Right kidney (tissue), 9 donors: ENCODE measurements around the gene MYOCD.
A peak's percentile ranks its signal among the peaks of the same experiment; 100 is the strongest.
"Not testable (repeated sequence)": the region's sequence is repeated elsewhere in the genome, so short reads cannot be mapped to it uniquely, and the experiment has no call there.

ENCODE experiments used
- DNase-seq: peaks from one replicate; pipeline ENCODE4 v3.0.0-alpha.2; 2016
- long read RNA-seq, 8 donors: transcript quantifications; one replicate each; lab custom pipeline, GENCODE V29; 2026

The MYOCD gene
- long read RNA-seq, donor 1: 0 reads
- long read RNA-seq, donor 2: 0 reads
- long read RNA-seq, donor 3: 0 reads
- long read RNA-seq, donor 4: 0 reads
- long read RNA-seq, donor 5: 0 reads
- long read RNA-seq, donor 6: 0 reads
- long read RNA-seq, donor 7: 0 reads
- long read RNA-seq, donor 8: 0 reads

DNA sequence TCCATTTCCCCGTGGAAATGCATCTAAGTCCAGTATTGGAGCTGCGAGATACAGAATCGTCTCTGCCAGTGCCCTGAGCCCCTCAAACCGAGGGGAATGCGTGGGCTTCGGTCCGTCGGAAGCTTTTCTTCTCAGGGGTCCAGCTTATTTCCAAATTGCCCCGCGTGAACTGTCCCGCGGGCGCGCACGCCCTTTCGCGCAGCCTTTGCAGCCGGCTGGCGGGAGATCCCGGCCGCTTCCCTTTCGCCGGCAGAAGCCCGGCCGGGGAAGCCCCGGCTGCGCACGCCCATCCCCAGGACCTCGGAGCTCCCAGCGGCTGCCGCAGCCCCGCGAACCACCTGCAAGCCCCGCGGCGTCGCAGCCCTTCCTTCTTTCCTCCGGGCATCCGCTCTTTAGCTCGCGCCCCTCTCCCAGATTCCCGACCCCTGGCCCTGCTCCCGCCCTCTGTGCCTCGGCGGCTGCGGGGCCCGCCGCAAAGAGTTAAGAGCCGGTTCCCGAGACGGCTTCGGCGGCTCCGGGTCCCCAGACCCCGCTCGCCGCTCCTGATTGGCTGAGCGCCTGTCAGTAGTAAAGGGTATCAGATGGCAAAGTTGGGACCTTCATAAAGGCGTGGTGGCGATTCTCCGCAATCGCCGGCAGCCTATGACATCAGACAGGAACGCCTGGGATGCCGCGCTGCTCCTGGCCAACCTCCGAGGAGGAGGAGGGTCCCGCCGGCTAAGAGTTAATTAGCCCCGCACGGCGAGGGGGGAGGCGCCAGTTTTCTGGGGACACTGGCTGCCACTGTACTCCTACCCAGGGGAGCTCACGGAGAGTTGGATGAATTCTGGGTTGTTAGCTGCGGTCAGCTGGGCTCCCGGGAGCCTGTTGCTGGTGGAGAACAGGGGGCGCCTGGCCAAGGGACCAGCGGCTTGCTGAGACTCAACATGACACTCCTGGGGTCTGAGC, at the start of gene MYOCD:
TSS of gene MYOCD (plus strand) at position 628 of the 948 bp plus-strand sequence. CDS start at position 927, 299 bp downstream.
- peak; percentile 82 for DNase-seq

GRCh38 chr17:12616161-12616560, 49.5 kb upstream of the MYOCD start:
- DNase-seq: no peak

DNA sequence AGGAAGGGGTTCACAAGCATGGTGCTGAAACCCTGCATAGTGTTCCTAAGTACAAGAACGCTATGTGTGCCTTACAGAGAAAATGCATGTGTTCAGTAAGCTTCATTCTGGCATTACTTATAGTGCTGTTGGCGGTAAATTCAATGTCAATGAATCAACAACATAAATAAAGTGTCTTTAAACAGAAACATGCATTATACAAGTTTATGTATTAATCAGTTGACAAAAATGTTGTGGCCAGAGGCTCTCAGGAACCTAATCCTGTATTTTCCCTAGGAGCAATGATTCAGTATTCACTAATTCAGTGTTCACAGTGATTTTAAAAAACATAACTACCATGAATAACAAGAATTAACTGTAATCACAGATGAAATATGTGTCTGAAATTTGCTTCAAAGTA, 47.1 kb upstream of the MYOCD start:
- no peak for DNase-seq

- DNase-seq: no peak
Observed at GRCh38 chr17:12619459-12620199, 46.1 kb upstream of the MYOCD start.

DNA sequence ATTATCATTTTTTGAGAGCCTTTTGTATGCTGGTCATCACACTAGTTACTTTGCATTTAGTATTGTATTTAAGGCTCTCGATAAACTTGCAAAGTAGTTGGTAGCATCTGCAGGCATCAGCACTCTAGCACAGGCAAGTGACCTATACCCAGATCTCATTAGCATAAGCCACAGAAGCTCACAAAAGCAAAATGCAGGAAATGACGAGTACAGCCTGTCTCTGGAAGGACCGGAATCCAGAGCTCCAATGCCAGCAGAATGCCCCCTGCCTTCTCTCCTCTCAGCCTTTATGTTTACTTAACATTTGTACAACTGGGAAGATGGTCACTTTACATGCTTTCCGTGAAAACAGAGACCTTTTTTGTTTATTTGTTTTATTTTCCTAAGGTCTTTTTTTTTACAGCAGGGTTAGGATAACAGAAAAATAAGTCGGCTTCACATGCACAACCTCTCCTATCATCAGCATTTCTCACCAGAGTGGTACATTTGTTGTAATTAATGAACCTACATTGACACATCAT, 45.4 kb upstream of the MYOCD start:
- DNase-seq: no peak

- no peak for DNase-seq
Observed at GRCh38 chr17:12622726-12623125, 43.0 kb upstream of the MYOCD start.

DNA sequence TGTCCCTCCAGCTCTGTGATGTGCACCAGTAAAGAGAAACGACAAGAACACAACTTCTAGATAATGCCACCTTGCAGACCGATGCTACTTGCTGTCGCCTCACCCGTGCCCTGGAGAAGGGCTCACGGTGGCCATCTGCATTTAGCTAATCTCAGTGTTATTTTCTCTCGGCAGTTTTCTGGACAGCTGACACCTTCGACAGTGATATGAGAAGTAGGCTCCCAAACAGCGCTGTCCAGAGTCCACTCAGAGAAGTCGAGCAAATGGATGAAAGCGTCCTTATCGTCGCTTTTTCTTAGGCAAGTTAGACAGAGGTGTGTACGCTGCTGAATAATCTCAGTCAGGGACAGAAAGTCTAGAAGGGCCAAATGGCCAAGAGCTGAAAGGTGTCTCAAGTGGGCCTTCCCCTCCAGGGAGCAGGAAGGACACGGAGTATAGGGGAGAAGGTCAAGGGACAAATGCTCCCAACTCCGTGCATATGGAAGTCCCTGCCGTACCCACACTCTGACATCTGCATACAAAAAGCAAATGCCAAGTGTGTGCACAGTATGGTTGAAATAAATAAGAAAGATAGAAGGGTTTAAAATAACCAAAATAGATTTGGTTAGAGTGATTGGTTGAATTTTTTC, 42.4 kb upstream of the MYOCD start:
- DNase-seq: no peak

DNA sequence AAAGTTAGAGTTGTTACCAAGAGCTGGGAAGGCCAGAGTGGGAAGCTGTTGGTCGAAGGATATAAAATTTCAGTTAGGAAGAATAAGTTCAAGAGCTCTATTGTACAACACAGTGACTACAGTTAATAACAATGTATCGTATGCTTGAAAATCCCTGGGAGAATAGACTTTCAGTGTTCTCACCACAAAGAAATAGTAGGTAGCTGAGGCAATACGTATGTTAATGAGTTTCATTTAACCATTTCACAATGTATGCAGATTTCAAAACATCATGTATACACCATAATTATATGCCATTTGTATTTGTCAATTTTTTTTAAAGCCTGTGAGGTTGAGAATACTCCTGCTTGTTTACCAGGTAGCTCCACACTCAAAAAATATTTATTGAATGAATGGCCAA, 41.5 kb upstream of the MYOCD start:
- no peak for DNase-seq

DNA sequence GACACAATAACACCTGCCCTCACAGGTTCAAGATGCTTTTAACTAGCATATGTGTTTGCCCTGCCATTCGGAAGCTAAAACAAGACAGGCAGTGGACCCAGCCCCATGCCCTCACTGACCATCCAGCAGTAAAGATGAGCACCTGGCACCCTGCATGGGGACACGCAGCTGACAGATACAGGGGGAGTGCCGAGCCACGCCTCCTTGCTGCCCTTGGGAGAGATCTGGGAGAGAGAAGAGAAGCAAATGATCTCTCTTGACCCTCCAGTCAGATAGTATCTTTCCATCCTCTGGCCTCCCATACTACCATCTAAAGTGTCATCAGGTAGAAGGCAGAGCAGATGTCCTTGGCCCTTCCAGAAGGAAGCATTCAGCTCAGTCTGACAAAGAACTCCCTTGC, 40.6 kb upstream of the MYOCD start:
- DNase-seq: no peak

DNA sequence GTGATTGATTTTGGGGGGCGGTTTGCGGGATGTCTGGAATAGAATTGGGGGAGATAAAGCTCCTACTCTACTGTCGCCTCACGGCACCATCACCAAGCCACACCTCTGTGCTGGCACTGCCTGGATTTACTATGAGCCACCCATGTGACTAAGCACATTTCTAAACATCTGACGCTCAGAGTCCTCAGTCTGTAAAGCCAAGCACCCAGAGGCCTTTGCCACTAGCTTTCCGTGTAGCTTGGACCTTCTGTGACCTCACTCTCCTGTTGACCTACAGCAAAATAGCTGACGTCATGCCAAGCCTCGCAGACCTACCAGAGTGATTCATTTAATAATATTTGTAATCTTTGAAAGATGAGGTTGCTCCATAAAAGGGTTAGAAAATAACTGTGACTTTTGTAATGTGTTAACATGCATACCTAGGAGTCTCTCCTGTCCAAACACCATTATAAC, 38.5 kb upstream of the MYOCD start:
- DNase-seq: no peak

DNA sequence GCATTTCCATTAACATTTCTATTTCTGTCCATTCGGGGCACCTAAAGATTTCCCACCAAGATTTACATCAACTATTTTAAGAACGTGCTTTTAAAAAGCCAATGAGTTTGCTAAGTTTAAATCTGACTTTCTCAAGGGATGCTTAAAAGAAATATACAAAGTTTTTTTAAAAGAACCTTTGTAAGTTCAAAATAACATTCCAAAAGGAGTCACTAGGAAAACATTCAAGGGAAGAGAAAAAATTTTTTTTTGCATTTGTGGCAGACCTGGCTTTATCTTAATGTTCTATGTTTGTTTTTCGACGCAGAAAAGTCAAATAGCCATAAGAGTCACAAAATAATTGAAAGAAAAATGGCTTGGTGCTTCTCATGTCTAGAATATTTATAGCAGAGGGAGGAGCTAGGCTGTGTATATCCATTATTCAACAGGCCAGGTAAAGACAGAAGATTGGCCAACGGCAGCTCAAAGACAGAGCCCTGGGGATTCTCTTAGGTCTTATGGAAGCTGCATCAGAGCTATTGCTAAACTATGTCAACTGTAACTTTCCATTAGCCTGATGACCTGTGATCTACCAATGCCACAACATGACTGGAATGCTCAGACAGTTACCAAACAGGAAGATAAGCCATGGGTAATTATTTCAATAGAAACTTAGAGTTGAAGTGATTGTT, 37.8 kb upstream of the MYOCD start:
- no peak for DNase-seq

DNA sequence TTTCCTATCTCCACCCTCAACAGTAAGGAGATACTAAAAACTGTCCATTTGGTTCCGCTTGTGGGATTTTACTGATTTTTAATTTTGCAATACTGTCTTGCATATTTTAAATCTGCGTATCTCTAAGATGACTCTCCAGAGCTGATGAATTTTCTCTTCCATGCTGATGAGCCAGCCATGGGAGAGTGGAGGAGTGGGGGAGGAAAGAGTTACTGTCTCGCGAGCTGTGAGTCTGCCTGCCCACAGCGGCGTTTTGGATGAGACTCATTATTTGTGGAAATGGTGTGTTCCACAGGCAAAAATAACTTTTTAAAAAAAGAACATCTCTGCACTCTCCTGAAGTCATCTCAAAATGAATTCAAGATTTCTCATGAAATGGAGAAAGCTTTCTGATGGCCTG, 34.6 kb upstream of the MYOCD start:
- DNase-seq: no peak

DNA sequence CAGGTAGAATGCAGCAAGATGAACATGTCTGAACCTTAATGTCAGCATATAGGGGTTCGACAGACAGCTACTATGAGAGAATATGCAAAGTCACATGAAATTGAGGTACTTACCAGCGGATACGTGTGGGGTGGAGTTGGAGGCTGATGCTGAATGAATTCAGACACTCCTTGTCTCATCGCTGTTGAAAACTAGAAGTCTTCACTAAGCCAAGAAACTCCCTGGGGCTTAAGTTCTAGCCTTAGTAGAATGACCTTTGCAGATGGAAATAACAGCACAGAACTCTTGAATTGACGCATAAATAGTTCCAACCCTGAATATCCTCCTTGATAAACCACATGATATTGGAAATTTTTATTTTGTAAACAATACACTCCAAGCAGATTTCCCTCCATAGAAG, 32.9 kb upstream of the MYOCD start:
- DNase-seq: no peak

DNA sequence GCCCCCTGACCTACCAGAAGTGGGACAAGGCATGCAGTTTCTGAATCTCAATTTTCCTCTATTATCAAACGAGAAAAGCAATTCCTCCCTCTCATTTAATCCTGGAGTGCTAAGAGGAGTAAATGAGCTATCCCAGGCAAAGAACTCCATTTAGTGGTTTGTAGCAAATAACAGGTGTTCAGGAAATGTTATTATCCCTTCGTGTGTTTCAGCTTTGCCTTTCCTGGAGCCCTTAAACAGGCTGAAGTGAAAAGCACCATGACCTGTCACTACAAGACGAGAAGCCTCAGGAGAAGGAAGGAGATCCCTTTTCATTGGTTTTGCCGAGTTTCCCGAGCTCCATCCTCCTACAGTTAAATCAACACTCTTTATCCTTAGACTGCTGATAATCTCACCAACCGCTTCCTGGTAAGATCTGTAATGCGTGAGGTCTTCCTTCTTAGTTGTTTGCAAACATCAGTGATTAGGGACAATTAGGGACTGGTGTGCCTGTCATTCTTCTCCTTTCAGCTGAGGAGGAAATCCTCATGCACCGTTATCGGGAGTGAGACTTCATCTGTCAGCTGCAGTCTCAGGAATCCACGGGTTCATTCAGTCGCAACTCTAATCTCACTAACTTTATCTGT, 30.8 kb upstream of the MYOCD start:
- DNase-seq: no peak

DNA sequence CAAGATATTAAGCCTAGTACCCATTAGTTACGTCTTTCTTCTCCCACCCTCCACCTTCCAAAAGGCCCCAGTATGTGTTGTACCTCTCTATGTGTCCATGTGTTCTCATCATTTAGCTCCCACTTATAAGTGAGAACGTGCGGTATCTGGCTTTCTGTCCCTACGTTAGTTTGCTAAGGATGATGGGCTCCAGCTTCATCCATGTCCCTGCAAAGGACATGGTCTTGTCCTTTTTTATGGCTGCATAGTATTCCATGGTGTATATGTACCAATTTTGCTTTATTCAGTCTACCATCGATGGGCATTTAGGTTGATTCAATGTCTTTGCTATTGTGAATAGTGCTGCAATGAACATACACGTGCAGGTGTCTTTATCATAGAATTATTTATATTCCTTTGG, 29.7 kb upstream of the MYOCD start:
- not testable (repeated sequence) for DNase-seq

GRCh38 chr17:12637015-12637414, 28.7 kb upstream of the MYOCD start:
- DNase-seq: no peak

DNA sequence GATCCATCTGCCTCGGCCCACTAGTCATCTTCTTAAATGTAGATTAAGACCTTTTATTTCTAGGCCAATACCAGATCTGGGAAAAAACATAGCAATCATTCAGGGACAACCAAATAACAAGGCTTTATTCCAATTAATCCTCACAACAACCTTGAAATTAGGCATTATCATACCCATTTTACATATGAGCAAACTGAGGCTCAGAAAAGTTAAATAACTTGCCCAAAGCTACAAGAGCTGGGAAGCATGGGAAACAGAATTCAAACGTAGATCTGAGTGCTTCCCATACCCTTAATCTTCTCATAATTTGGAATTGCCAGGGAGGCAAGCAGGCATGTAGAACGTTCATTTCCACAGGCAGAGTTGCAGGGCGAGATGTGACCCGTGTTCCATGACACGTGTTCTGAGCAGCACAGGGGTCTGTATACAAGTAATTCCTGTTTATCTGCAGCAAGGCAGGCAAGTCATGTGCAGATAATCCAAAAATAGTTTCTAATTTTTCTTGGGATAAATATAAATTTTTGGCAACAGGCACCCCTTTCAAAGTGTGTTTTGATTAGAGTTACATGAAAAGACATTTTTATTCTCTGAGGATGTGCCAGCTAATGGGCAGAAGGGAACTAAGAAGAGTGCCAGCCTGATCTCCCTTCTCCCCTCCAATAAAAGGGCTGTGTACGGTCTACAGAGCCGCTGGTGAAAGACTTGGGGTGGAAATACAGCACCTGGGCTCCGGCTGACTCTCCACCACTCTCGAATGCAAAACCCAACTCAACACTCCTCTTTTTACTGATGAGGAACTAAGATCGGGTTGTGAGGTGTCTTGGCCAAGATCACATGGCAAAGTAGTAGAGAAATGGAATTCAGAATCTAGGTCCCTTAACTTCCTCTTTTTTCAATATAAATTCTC, 27.7 kb upstream of the MYOCD start:
- DNase-seq: no peak

- DNase-seq: no peak
Observed at GRCh38 chr17:12640364-12640763, 25.3 kb upstream of the MYOCD start.

- no peak for DNase-seq
Observed at GRCh38 chr17:12641084-12641483, 24.6 kb upstream of the MYOCD start.

DNA sequence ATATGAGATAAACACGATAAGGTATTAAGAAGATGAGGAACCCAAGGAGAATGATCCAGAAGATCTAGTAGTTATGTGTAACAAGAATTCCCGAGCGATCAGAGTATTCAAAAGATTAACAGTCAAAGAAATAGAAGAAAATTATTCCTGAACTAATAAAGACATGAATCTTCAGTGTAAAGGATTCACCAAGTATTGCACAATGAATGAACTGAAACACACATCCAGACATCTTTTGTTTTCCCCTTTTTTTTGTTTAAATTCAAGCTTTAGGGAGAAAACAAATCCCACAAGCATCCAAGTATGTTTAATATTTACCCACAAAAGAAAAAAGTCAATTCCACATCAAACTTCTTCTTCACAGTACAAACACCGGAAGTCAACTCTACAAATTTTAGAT, 23.7 kb upstream of the MYOCD start:
- no peak for DNase-seq
